ENCODE results near the gene C1RL.

DNA sequence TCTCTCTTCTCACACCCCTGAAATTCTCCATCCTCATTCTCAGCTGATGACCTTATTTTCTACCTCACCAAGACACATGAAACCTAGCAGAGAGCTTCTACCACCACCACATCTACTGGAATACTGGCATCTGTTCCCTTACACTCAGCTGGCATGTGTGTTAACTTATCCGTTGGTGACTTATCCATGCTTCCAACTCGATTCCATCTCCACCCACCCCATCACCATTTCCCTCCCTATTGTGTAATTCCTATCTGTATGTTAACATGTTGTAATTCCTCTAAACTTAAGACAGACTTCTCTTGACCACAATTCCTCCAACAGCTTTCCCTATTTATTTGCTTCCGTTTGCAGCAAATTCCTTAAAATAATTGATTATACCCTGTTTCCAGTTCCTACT, 33.1 kb downstream of the C1RL start:
- TF ChIP-seq, protein P1, sequence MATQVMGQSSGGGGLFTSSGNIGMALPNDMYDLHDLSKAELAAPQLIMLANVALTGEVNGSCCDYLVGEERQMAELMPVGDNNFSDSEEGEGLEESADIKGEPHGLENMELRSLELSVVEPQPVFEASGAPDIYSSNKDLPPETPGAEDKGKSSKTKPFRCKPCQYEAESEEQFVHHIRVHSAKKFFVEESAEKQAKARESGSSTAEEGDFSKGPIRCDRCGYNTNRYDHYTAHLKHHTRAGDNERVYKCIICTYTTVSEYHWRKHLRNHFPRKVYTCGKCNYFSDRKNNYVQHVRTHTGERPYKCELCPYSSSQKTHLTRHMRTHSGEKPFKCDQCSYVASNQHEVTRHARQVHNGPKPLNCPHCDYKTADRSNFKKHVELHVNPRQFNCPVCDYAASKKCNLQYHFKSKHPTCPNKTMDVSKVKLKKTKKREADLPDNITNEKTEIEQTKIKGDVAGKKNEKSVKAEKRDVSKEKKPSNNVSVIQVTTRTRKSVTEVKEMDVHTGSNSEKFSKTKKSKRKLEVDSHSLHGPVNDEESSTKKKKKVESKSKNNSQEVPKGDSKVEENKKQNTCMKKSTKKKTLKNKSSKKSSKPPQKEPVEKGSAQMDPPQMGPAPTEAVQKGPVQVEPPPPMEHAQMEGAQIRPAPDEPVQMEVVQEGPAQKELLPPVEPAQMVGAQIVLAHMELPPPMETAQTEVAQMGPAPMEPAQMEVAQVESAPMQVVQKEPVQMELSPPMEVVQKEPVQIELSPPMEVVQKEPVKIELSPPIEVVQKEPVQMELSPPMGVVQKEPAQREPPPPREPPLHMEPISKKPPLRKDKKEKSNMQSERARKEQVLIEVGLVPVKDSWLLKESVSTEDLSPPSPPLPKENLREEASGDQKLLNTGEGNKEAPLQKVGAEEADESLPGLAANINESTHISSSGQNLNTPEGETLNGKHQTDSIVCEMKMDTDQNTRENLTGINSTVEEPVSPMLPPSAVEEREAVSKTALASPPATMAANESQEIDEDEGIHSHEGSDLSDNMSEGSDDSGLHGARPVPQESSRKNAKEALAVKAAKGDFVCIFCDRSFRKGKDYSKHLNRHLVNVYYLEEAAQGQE (IDR thresholded peaks at IDR 0.05), result no peak
- TF ChIP-seq RAD21 (conservative IDR thresholded peaks at IDR 0.05 in 1 of 2, IDR thresholded peaks at IDR 0.05 in 1 of 2), result no peak
- TF ChIP-seq EP300 (IDR thresholded peaks at IDR 0.05), result no peak
- no peak for TF ChIP-seq POLR2A (IDR thresholded peaks at IDR 0.05; ENCODE audit: low read length)
- TF ChIP-seq, protein P2, sequence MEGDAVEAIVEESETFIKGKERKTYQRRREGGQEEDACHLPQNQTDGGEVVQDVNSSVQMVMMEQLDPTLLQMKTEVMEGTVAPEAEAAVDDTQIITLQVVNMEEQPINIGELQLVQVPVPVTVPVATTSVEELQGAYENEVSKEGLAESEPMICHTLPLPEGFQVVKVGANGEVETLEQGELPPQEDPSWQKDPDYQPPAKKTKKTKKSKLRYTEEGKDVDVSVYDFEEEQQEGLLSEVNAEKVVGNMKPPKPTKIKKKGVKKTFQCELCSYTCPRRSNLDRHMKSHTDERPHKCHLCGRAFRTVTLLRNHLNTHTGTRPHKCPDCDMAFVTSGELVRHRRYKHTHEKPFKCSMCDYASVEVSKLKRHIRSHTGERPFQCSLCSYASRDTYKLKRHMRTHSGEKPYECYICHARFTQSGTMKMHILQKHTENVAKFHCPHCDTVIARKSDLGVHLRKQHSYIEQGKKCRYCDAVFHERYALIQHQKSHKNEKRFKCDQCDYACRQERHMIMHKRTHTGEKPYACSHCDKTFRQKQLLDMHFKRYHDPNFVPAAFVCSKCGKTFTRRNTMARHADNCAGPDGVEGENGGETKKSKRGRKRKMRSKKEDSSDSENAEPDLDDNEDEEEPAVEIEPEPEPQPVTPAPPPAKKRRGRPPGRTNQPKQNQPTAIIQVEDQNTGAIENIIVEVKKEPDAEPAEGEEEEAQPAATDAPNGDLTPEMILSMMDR (IDR thresholded peaks at IDR 0.05), result no peak
- no peak for TF ChIP-seq PHF8 (IDR thresholded peaks at IDR 0.05; ENCODE audit: borderline replicate concordance, low read depth)
- no peak for TF ChIP-seq FOSL2 (IDR thresholded peaks at IDR 0.05)
- TF ChIP-seq FOSL2 (CRISPR knock-in tag; IDR thresholded peaks at IDR 0.05), result no peak
- TF ChIP-seq, protein P3, sequence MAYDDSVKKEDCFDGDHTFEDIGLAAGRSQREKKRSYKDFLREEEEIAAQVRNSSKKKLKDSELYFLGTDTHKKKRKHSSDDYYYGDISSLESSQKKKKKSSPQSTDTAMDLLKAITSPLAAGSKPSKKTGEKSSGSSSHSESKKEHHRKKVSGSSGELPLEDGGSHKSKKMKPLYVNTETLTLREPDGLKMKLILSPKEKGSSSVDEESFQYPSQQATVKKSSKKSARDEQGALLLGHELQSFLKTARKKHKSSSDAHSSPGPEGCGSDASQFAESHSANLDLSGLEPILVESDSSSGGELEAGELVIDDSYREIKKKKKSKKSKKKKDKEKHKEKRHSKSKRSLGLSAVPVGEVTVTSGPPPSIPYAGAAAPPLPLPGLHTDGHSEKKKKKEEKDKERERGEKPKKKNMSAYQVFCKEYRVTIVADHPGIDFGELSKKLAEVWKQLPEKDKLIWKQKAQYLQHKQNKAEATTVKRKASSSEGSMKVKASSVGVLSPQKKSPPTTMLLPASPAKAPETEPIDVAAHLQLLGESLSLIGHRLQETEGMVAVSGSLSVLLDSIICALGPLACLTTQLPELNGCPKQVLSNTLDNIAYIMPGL (CRISPR knock-in tag; IDR thresholded peaks at IDR 0.05; ENCODE audit: borderline replicate concordance), result no peak
- TF ChIP-seq EHMT2 (IDR thresholded peaks at IDR 0.05; ENCODE audit: low read depth), result no peak
- TF ChIP-seq MYC (IDR thresholded peaks at IDR 0.05; ENCODE audit: borderline replicate concordance, low read length), result no peak
- no peak for TF ChIP-seq POLR2AphosphoS2 (conservative IDR thresholded peaks at IDR 0.05; ENCODE audit: low read length)
- no peak for TF ChIP-seq CEBPB (IDR thresholded peaks at IDR 0.05)
